Measurements from ENCODE around the gene PLCXD1. TPM values are rescaled to one million over a fixed set of nuclear protein-coding genes. Genes with fewer than 3 reads are reported as not detected.

The PLCXD1 gene
- total and polyA plus RNA-seq, 9 of the 15 experiments (the other 6 are each of a cell fraction or from before 2014, with no cell fraction given), result 6.0 to 60.2 (median 39.5) TPM

- ChIA-PET CTCF (ENCODE audit: low intra/inter-chr PET ratio) (no interaction called here), POLR2A (no interaction called here)
- BruUV-seq (replicated peaks), result no TSS peak
- Histone ChIP-seq H3K9me3 (replicated peaks; ENCODE audit: control insufficient read depth, insufficient read depth, low read depth, low read length) (no peaks in the 10 kb centered on the region), H3K4me3 (no peak overlapping the region), H4K20me1 (replicated peaks; ENCODE audit: control insufficient read depth, insufficient read depth, low read length) (0 out of 2 replicates have a peak, but pooled peaks cover 5% of the 10 kb centered on the region), H3K27ac (ENCODE audit: extremely low read depth, low read depth, low read length) (no peak overlapping the region), H3K36me3 (ENCODE audit: control insufficient read depth, insufficient read depth, low read length) (no peaks in the 10 kb centered on the region), H3K9ac (ENCODE audit: insufficient read depth in 1 of 2, low read depth in 2 of 2, low read length in 2 of 2) (peak overlapping the region in 1 of 2 experiments; percentile 52; a peak in 2 of 4 replicates), H3K9me1 (ENCODE audit: control insufficient read depth, insufficient read depth, low read length) (no peaks in the 10 kb centered on the region), H3K79me2 (ENCODE audit: control insufficient read depth, insufficient read depth, low read length) (no peaks in the 10 kb centered on the region), H3K4me2 (ENCODE audit: insufficient read depth, low read length) (no peak overlapping the region), H2AFZ (ENCODE audit: low read depth, low read length) (no peak overlapping the region), H3K27me3 (ENCODE audit: control insufficient read depth in 2 of 2, insufficient read depth in 2 of 2, low read length in 2 of 2) (no peaks in the 10 kb centered on the region), H3K4me1 (replicated peaks in 1 of 2; ENCODE audit: control insufficient read depth in 2 of 2, insufficient read depth in 2 of 2, low read length in 2 of 2) (peaks cover 9 to 20% of the 10 kb centered on the region in 2 experiments)
- intact Hi-C loops (cut with micrococcal nuclease) (no loop called here), in situ Hi-C loops (cut with MboI) (no loop called here)
- FAIRE-seq (no peak), ATAC-seq (peak; percentile 68), DNase-seq (ENCODE audit: extremely low read depth in 1 of 4, low spot score in 3 of 4) (peak in 2 of 4 experiments; percentile 14 to 28)
- 1% methylated on average over 16 of the region's 32 CpGs for WGBS (ENCODE audit: insufficient coverage, low coverage, missing lambda C conversion rate)
- TF ChIP-seq EGR1 (conservative IDR thresholded peaks at IDR 0.05) (peak; percentile 45), STAT6 (CRISPR knock-in tag; IDR thresholded peaks at IDR 0.05) (no peak), ZNF408 (CRISPR knock-in tag; IDR thresholded peaks at IDR 0.05; ENCODE audit: low read depth) (no peak), SMARCA4 (IDR thresholded peaks at IDR 0.05) (peak; percentile 30; the same call in 1 of the 2 replicates), SREBF2 (CRISPR knock-in tag; IDR thresholded peaks at IDR 0.05) (no peak), PBX2 (CRISPR knock-in tag; IDR thresholded peaks at IDR 0.05; ENCODE audit: low read depth) (no peak), PBX2 (tag; conservative IDR thresholded peaks at IDR 0.05; ENCODE audit: low read depth) (peak; percentile 80), TFAP4 (CRISPR knock-in tag; IDR thresholded peaks at IDR 0.05; ENCODE audit: borderline replicate concordance) (peak; percentile 73; the same call in 1 of the 2 replicates), ETV1 (tag; conservative IDR thresholded peaks at IDR 0.05; ENCODE audit: low read depth) (0 out of 2 replicates have a peak, but pooled peaks have one; percentile 36), TAF9B (IDR thresholded peaks at IDR 0.05; ENCODE audit: partially characterized antibody) (peak; percentile 49), SNIP1 (IDR thresholded peaks at IDR 0.05; ENCODE audit: low read depth) (no peak), MEF2D (tag; conservative IDR thresholded peaks at IDR 0.05; ENCODE audit: low read depth) (no peak), POLR2A (conservative IDR thresholded peaks at IDR 0.05) (no peak), ZC3H8 (IDR thresholded peaks at IDR 0.05) (no peak), BRD4 (IDR thresholded peaks at IDR 0.05) (no peak)
Measured at GRCh38 chrX:261167-261918, 19.8 kb upstream of the PLCXD1 start.
